Measurements from ENCODE around the gene SLC25A17. TPM values are rescaled to one million over a fixed set of nuclear protein-coding genes. Genes with fewer than 3 reads are reported as not detected.

SLC25A17 gene
- total and polyA plus RNA-seq, 2 experiments from 2014 or later: 19.6 to 27.6 TPM

DNA sequence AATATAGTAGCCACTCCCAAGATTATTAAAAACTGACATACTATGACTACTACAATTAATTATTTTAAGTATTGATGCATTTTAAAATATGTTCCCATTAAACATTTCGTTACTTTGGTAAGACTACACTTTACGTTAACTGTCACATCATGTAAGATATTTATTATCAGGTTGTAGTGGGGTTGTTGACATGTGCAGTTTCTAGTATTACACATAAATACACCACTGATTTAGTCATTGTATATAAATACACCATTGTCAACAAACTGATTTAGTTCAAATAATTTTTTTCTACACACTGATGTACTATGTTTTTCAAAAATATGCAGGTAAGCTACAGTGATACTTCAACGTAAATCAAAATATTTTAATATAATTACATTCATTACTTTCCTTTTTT lies 25.8 kb upstream of the SLC25A17 start:
- in situ Hi-C loops (cut with MboI): no loop called here
- no peaks in the 10 kb centered on the region; the same call in 1 of the 2 replicates for H4K20me1 ChIP-seq (ENCODE audit: insufficient read depth)
- 97 to 98% methylated on average over 3 of the region's 3 CpGs for WGBS, 2 experiments (ENCODE audit: low coverage in 1 of 2, low lambda C conversion rate in 2 of 2, missing lambda C conversion rate in 2 of 2)

DNA sequence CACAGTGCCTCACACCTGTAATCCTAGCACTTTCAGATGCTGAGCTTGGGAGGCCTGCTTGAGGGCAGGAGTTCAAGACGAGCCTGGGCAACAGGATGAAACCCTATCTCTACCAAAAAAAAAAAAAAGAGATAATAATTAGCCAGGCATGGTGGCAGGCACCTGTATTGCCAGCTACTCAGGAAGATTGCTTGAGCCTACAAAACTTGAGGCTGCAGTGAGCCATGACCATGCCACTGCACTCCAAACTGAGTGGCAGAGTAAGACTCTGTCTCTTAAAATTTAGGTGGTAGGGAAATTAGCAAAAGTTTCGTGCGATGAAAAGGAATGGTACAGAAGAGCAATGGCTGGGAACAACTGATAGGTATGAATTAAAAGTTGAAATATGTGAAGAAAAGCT lies 19.3 kb upstream of the SLC25A17 start:
- TF ChIP-seq EZH2phosphoT487 (IDR thresholded peaks at IDR 0.05; ENCODE audit: insufficient read depth, low read depth) (no peak), EZH2 (IDR thresholded peaks at IDR 0.05; ENCODE audit: insufficient read depth, poor library complexity, severe bottlenecking) (no peak)
- no peak overlapping the region for H3K27ac ChIP-seq
- H2AFZ ChIP-seq: no peak overlapping the region
- no peak overlapping the region for H3K4me3 ChIP-seq
- H3K79me2 ChIP-seq (ENCODE audit: insufficient read depth): peaks cover 82% of the 10 kb centered on the region
- H3K9me2 ChIP-seq (ENCODE audit: insufficient read depth): no peaks in the 10 kb centered on the region
- no peaks in the 10 kb centered on the region; the same call in 1 of the 2 replicates for H4K20me1 ChIP-seq (ENCODE audit: insufficient read depth)
- no peaks in the 10 kb centered on the region for H3K9me3 ChIP-seq (ENCODE audit: low read depth)
- WGBS, 2 experiments (ENCODE audit: low coverage in 1 of 2, low lambda C conversion rate in 2 of 2, missing lambda C conversion rate in 2 of 2): 99 to 100% methylated on average over 3 of the region's 3 CpGs
- no peaks in the 10 kb centered on the region for H3K4me1 ChIP-seq (ENCODE audit: insufficient read depth)
- no peak overlapping the region for H3K9ac ChIP-seq
- in situ Hi-C loops (cut with MboI): no loop called here
- H3K36me3 ChIP-seq (ENCODE audit: low read depth): peaks cover 71% of the 10 kb centered on the region
- H3F3A ChIP-seq (ENCODE audit: insufficient read depth): no peaks in the 10 kb centered on the region
- H3K27me3 ChIP-seq (replicated peaks; ENCODE audit: insufficient read depth): no peaks in the 10 kb centered on the region
- no peak for DNase-seq
- no peak overlapping the region for H3K4me2 ChIP-seq (ENCODE audit: unreplicated experiment)

More for the DNA sequence above, 25.8 kb upstream of the SLC25A17 start:
- TF ChIP-seq EZH2phosphoT487 (IDR thresholded peaks at IDR 0.05; ENCODE audit: insufficient read depth, low read depth) (no peak), EZH2 (IDR thresholded peaks at IDR 0.05; ENCODE audit: insufficient read depth, poor library complexity, severe bottlenecking) (no peak)
- H3K9me2 ChIP-seq (ENCODE audit: insufficient read depth): no peaks in the 10 kb centered on the region
- H3K9me3 ChIP-seq (ENCODE audit: low read depth): no peaks in the 10 kb centered on the region
- H2AFZ ChIP-seq: no peak overlapping the region
- no peak overlapping the region for H3K9ac ChIP-seq
- H3K4me2 ChIP-seq (ENCODE audit: unreplicated experiment): no peak overlapping the region
- H3F3A ChIP-seq (ENCODE audit: insufficient read depth): no peaks in the 10 kb centered on the region
- no peak for DNase-seq
- peaks cover 96% of the 10 kb centered on the region for H3K79me2 ChIP-seq (ENCODE audit: insufficient read depth)
- no peak overlapping the region for H3K27ac ChIP-seq
- peaks cover 72% of the 10 kb centered on the region for H3K36me3 ChIP-seq (ENCODE audit: low read depth)
- H3K27me3 ChIP-seq (replicated peaks; ENCODE audit: insufficient read depth): no peaks in the 10 kb centered on the region
- H3K4me1 ChIP-seq (ENCODE audit: insufficient read depth): no peaks in the 10 kb centered on the region
- no peak overlapping the region for H3K4me3 ChIP-seq

- Histone ChIP-seq H3K9me2 (ENCODE audit: insufficient read depth) (no peaks in the 10 kb centered on the region), H3K27me3 (replicated peaks; ENCODE audit: insufficient read depth) (no peaks in the 10 kb centered on the region), H3F3A (ENCODE audit: insufficient read depth) (peaks cover 4% of the 10 kb centered on the region; the same call in 1 of the 2 replicates), H3K9ac (no peak overlapping the region), H2AFZ (no peak overlapping the region), H3K79me2 (ENCODE audit: insufficient read depth) (peaks cover 70% of the 10 kb centered on the region), H3K4me3 (no peak overlapping the region), H3K4me1 (ENCODE audit: insufficient read depth) (no peaks in the 10 kb centered on the region), H3K27ac (no peak overlapping the region), H4K20me1 (ENCODE audit: insufficient read depth) (no peaks in the 10 kb centered on the region), H3K9me3 (ENCODE audit: low read depth) (no peaks in the 10 kb centered on the region), H3K36me3 (ENCODE audit: low read depth) (peaks cover 82% of the 10 kb centered on the region), H3K4me2 (ENCODE audit: unreplicated experiment) (no peak overlapping the region)
- no peak for TF ChIP-seq EZH2phosphoT487 (IDR thresholded peaks at IDR 0.05; ENCODE audit: insufficient read depth, low read depth)
- TF ChIP-seq EZH2 (IDR thresholded peaks at IDR 0.05; ENCODE audit: insufficient read depth, poor library complexity, severe bottlenecking): no peak
- 97 to 98% methylated on average over 3 of the region's 3 CpGs for WGBS, 2 experiments (ENCODE audit: low coverage in 1 of 2, low lambda C conversion rate in 2 of 2, missing lambda C conversion rate in 2 of 2)
- DNase-seq: no peak
- in situ Hi-C loops (cut with MboI): no loop called here
Observed at GRCh38 chr22:40834619-40835018, 15.5 kb upstream of the SLC25A17 start.

DNA sequence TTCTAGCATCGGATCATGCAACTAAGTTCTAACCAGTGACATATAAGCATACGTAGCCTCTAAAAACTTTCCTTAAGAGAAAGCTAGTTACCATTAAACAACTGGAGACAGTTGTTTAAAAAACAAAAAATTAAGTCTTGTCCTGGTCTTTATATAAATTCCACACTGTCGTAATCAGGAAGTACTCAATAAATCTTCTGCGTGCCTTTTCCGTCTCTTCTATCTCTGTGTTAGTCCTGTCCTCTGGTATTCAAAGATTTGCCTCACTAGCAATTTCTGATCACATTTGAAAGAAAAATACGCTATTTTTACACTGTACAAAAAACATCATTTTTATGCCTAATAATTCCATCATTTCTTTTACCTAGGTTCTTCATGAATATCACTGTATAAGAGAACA lies 10.0 kb upstream of the SLC25A17 start:
- in situ Hi-C loops (cut with MboI): no loop called here
- H3K4me1 ChIP-seq (ENCODE audit: insufficient read depth): no peaks in the 10 kb centered on the region
- no peak for TF ChIP-seq EZH2phosphoT487 (IDR thresholded peaks at IDR 0.05; ENCODE audit: insufficient read depth, low read depth)
- no peak for TF ChIP-seq EZH2 (IDR thresholded peaks at IDR 0.05; ENCODE audit: insufficient read depth, poor library complexity, severe bottlenecking)
- no peak overlapping the region for H3K27ac ChIP-seq
- H3K4me2 ChIP-seq (ENCODE audit: unreplicated experiment): no peak overlapping the region
- H3K4me3 ChIP-seq: no peak overlapping the region
- no peaks in the 10 kb centered on the region for H4K20me1 ChIP-seq (ENCODE audit: insufficient read depth)
- no peak overlapping the region for H2AFZ ChIP-seq
- H3F3A ChIP-seq (ENCODE audit: insufficient read depth): peaks cover 4% of the 10 kb centered on the region; the same call in 1 of the 2 replicates
- no peaks in the 10 kb centered on the region for H3K9me3 ChIP-seq (ENCODE audit: low read depth)
- DNase-seq: no peak
- H3K36me3 ChIP-seq (ENCODE audit: low read depth): peaks cover 74% of the 10 kb centered on the region
- no peaks in the 10 kb centered on the region for H3K27me3 ChIP-seq (replicated peaks; ENCODE audit: insufficient read depth)
- no peak overlapping the region for H3K9ac ChIP-seq
- WGBS, 2 experiments (ENCODE audit: low coverage in 1 of 2, low lambda C conversion rate in 2 of 2, missing lambda C conversion rate in 2 of 2): 96 to 98% methylated on average over 6 of the region's 6 CpGs
- peaks cover 28% of the 10 kb centered on the region; the same call in 1 of the 2 replicates for H3K79me2 ChIP-seq (ENCODE audit: insufficient read depth)
- H3K9me2 ChIP-seq (ENCODE audit: insufficient read depth): no peaks in the 10 kb centered on the region

Measured in GM23248 (cell line).